Measurements from ENCODE around the gene TEAD1.

The TEAD1 gene

DNA sequence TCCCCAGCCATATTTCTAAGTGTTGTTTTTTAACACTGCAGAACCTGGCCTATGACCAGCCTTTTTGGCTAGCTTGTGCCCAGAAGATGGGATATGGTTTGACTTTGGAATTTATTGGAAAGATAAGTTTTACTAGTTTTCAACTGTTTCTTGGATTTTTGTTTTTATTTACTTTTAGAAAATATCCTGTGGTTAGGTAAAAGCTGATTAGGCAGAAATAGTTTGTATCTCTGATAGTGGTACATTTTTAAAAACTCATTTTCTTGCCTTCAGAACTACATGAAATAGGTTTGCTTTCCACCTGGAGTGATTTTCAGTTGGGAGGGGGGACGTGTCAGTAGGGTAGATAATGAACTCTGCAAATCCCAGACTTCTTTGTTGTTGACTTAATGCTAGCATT is 243.6 kb downstream of the TEAD1 start:
- no peak for DNase-seq

DNA sequence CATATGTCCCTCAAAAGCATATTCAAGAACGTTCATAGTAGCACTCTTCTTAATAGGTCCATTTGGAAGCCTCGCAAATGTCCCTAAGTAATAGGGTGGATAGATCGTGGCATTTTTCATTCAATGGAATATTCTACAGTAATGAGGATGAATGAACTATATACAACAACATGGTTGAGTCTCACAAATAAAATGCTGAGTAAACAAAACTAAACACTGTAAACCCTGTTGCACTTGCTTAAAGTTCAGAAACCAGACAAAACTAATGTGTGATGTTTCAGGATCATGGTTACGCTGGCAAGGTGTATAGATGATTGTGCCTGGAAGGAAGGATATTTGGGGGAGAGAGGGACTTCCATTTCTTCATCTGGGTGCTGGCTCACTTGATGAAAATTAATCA is 244.4 kb downstream of the TEAD1 start:
- no peak for DNase-seq

GRCh38 chr11:12922418-12922817 is 248.2 kb downstream of the TEAD1 start:
- no peak for DNase-seq

- no peak for DNase-seq
These were observed 248.8 kb downstream of the TEAD1 start for GRCh38 chr11:12922980-12923507.

DNA sequence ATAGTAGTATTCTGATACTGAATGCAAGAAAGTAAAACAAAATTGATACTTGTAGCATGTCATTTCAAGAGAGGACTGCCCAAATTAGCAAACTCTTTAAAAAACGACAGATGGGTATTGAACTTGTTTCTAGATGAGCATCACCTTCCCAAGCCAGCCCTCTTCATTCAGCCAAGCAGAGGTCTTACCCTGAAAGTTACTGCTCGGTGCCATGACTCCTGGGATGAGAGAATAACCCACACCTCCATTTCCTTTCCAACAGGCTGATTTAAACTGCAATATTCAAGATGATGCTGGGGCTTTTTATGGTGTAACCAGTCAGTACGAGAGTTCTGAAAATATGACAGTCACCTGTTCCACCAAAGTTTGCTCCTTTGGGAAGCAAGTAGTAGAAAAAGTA is 250.4 kb downstream of the TEAD1 start:
- no peak for DNase-seq

- no peak for DNase-seq
These were observed 251.3 kb downstream of the TEAD1 start for GRCh38 chr11:12925520-12925919.

GRCh38 chr11:12927221-12927620 is 253.0 kb downstream of the TEAD1 start:
- DNase-seq: no peak

DNA sequence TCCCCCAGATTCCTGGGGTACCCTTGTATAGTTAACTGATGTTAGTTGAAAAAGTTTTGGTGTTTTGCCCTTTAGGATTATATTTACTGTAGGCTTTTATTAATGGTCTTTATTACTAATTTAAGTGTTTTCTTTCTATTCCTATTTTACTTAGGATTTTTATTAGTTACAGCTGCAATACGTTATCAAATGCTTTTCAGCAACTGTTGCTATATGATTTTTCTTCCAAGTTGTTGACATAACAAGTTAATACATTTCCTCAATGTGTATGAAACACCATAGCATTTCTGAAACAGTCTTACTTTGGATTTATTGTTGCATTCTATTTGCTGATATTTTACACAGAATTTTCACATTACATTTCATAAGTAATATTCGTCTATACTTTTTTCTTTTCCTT is 253.7 kb downstream of the TEAD1 start:
- DNase-seq: no peak

DNA sequence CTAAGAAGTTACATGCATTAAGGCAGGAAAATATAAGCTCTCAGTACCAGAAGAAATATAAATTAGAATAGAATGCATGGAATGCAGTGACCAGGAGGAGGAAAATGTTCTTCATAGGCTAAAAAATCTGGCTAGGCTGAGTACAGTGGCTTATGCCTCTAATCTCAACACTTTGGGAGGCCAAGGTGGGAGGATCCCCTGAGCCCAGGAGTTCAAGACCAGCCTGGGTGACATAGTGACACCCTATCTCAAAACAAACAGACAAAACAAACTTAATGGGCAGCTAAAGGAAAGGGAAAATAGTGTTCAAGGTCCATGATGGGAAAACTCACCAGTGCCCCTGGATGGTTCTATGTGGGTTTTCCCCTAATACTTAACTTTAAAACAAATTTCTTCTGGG is 256.6 kb downstream of the TEAD1 start:
- DNase-seq: no peak

GRCh38 chr11:12932485-12932884 is 258.3 kb downstream of the TEAD1 start:
- no peak for DNase-seq

- DNase-seq: no peak
These were observed 262.0 kb downstream of the TEAD1 start for GRCh38 chr11:12936200-12936599.

DNA sequence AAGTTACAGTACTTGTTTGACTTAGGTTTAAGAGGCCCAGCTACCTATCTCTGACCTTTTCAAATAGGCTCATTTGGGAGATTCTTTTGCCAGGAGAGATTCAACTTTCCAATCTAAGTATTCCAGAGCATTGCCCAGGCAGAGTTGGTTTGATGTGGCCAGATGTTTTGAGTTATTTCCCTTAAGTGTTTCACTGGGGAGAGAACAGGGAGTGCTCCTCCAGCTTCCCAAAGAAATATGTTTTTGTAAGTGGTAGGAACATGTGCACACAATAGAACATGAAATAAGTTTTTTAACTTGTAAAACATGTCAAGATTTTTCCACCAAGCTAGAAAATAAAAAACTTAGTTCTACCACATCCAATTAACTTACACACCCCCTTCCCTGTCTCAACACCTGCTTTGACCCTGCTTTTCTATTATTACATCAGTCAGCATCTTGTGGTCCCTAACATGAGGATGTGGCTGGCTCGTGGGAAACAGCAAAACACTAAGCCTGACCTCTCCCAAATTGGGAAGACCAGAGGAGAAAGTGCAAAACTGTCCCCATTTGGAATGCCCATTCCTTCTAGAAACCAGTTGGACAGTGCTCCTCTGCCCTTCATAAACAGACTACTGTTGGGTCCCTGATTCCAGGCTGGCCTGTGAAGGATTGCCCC is 264.5 kb downstream of the TEAD1 start:
- no peak for DNase-seq

- DNase-seq: no peak
These were observed 267.4 kb downstream of the TEAD1 start for GRCh38 chr11:12941671-12942070.

GRCh38 chr11:12942157-12942556 is 267.9 kb downstream of the TEAD1 start:
- no peak for DNase-seq

GRCh38 chr11:12943311-12943710 is 269.1 kb downstream of the TEAD1 start:
- no peak for DNase-seq

GRCh38 chr11:12944889-12945288 is 270.7 kb downstream of the TEAD1 start:
- no peak for DNase-seq

GRCh38 chr11:12949453-12949852 is 275.2 kb downstream of the TEAD1 start:
- no peak for DNase-seq

DNA sequence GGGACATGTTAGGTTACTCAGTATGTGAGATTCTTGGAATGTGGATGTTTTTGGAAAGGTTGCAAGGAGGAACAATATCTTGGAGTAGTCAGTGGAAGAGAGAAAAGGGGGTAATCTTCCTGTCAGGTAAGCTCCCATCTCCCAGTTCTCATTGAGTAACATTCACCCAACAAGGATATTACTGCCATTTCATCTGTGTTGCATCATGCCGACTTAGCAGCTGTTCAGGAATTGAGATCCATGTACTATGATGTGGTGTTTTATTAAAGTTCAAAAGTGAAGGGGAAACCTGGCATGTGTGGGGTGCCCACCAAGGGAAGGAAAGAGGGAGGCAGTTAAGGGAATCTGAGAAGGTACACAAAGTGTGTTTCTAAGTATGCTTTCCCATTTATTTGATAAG is 276.4 kb downstream of the TEAD1 start:
- DNase-seq: no peak

- DNase-seq: no peak
These were observed 277.2 kb downstream of the TEAD1 start for GRCh38 chr11:12951376-12951775.

DNA sequence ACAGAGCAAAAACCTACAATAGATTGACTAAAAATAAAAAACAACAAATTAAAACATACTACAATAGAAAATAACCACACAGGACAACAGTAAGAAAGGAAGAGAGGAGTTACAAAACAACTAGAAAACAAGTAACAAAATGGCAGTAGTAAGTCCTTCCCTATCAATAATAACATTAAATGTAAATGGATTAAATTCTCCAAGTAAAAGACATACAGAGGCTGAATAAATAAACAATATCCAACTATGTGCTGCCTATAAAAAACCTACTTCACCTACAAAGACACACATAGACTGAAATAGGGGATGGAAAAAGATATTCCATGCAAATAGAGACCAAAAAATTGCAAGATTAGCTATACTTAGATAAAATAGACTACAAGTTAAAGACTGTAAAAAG is 277.9 kb downstream of the TEAD1 start:
- DNase-seq: no peak

GRCh38 chr11:12958986-12959385 is 284.8 kb downstream of the TEAD1 start:
- DNase-seq: no peak

GRCh38 chr11:12961615-12962014 is 287.4 kb downstream of the TEAD1 start:
- no peak for DNase-seq

GRCh38 chr11:12962306-12962705 is 288.1 kb downstream of the TEAD1 start:
- no peak for DNase-seq

- DNase-seq: no peak
These were observed 288.8 kb downstream of the TEAD1 start for GRCh38 chr11:12963051-12963450.

GRCh38 chr11:12963792-12964536 is 289.7 kb downstream of the TEAD1 start:
- DNase-seq: peak; percentile 28
